ENCODE data around the gene KLK10.

- TF ChIP-seq CTCF (IDR thresholded peaks at IDR 0.05) (no peak), POLR2A (IDR thresholded peaks at IDR 0.05) (no peak), EP300 (IDR thresholded peaks at IDR 0.05; ENCODE audit: low read depth) (no peak), POLR2AphosphoS5 (IDR thresholded peaks at IDR 0.05) (no peak)
These were observed 37.3 kb downstream of the KLK10 start for GRCh38 chr19:50982186-50982585.
